H1 (cell line): ENCODE results near the gene SGK1. TPM values are rescaled to one million over a fixed set of nuclear protein-coding genes. Genes with fewer than 3 reads are reported as not detected.

Source experiments
- CTCF ChIA-PET: fragments of 300-600 bp; sonication (Branson Sonifier 250); formaldehyde crosslinking; loops from one replicate; lab custom pipeline; 2021; ENCODE audit not compliant: partially characterized antibody; lab: Charles Lee
- POLR2A ChIA-PET: fragments of 300-600 bp; sonication (Branson Sonifier 250); formaldehyde crosslinking; loops from one replicate; lab custom pipeline; 2021; ENCODE audit warnings: inconsistent platforms; ENCODE audit not compliant: partially characterized antibody; lab: Charles Lee
- DNase-seq, 2 experiments: peaks; one replicate each; pipeline versions ENCODE4 v3.0.0 to v3.0.0-alpha.2; 2010 to 2022; ENCODE audit warnings: low spot score in 2 of 2, low read depth in 1 of 2, mixed read lengths in 1 of 2
- FAIRE-seq: peaks from 2 replicates; lab custom pipeline; 2011; peaks lifted over from hg19 to GRCh38; lab: Jason Lieb, UNC
- H2AFZ ChIP-seq: 2 replicates; pipeline ENCODE4 v1.8.1; 2012; ENCODE audit warnings: low read length, inconsistent platforms
- H2AK5ac ChIP-seq: 2 replicates; pipeline ENCODE4 v1.6.1; 2013; ENCODE audit warnings: low read depth, low read length
- H2BK120ac ChIP-seq: replicated peaks from 2 replicates; pipeline ENCODE3; 2013; ENCODE audit warnings: low read depth, low read length, inconsistent platforms
- H2BK12ac ChIP-seq: 2 replicates; pipeline ENCODE4 v1.6.1; 2013; ENCODE audit warnings: low read depth, low read length
- H2BK15ac ChIP-seq: 2 replicates; pipeline ENCODE4 v1.6.1; 2013; ENCODE audit warnings: low read length
- H2BK20ac ChIP-seq: 2 replicates; pipeline ENCODE4 v1.6.1; 2013; ENCODE audit warnings: low read length
- H2BK5ac ChIP-seq: 2 replicates; pipeline ENCODE4 v1.6.1; 2013; ENCODE audit warnings: low read depth, low read length
- H3K14ac ChIP-seq: 2 replicates; pipeline ENCODE4 v1.6.1; 2013; ENCODE audit warnings: inconsistent platforms; ENCODE audit not compliant: insufficient read length
- H3K18ac ChIP-seq: 2 replicates; pipeline ENCODE4 v1.6.1; 2013; ENCODE audit warnings: low read length; ENCODE audit errors: extremely low read depth
- H3K23ac ChIP-seq: 2 replicates; pipeline ENCODE4 v1.6.1; 2013; ENCODE audit warnings: inconsistent platforms; ENCODE audit not compliant: insufficient read length
- H3K23me2 ChIP-seq: 2 replicates; pipeline ENCODE4 v1.6.1; 2013; ENCODE audit warnings: low read depth, low read length
- H3K27ac ChIP-seq: 2 replicates; pipeline ENCODE4 v1.6.1; 2011; ENCODE audit warnings: low read depth, low read length, inconsistent platforms
- H3K27me3 ChIP-seq, 4 experiments: replicated peaks in 1 of 4; 1 replicate in 1 of 4; 2 replicates in 3 of 4; pipeline versions ENCODE4 v1.6.1 to v1.8.1; 2011 to 2013; ENCODE audit warnings: low read length in 3 of 4, mild to moderate bottlenecking in 3 of 4, inconsistent platforms in 2 of 4, mixed read lengths in 2 of 4, moderate library complexity in 1 of 4; ENCODE audit not compliant: control insufficient read depth in 3 of 4, insufficient read depth in 3 of 4; ENCODE audit errors: extremely low read depth in 1 of 4
- H3K36me3 ChIP-seq, 4 experiments: 2 replicates each; pipeline versions ENCODE4 v1.6.1 to v1.8.1; 2011 to 2013; ENCODE audit warnings: mild to moderate bottlenecking in 4 of 4, low read length in 3 of 4, moderate library complexity in 2 of 4, control low read depth in 1 of 4, inconsistent platforms in 1 of 4; ENCODE audit not compliant: insufficient read depth in 4 of 4, control insufficient read depth in 2 of 4
- H3K4ac ChIP-seq: replicated peaks from 2 replicates; pipeline ENCODE3; 2013; ENCODE audit warnings: low read length, low read depth, mixed read lengths, inconsistent platforms; ENCODE audit not compliant: insufficient read length
- H3K4me1 ChIP-seq, 4 experiments: replicated peaks in 1 of 4; 1 replicate in 1 of 4; 2 replicates in 3 of 4; pipeline versions ENCODE4 v1.6.1 to v1.8.1; 2011 to 2013; ENCODE audit warnings: low read length in 3 of 4, inconsistent platforms in 2 of 4, mixed read lengths in 1 of 4; ENCODE audit not compliant: insufficient read depth in 4 of 4, control insufficient read depth in 3 of 4
- H3K4me2 ChIP-seq, 2 experiments: 2 replicates each; pipeline versions ENCODE4 v1.6.1 to v1.8.1; 2011 to 2013; ENCODE audit warnings: low read depth in 2 of 2, low read length in 2 of 2, control low read depth in 1 of 2, inconsistent platforms in 1 of 2, mild to moderate bottlenecking in 1 of 2; ENCODE audit not compliant: insufficient read depth in 1 of 2
- H3K4me3 ChIP-seq, 4 experiments: fragments of 200-600, 300-600 bp in 1 of 4; sonication (generic), shearing (Covaris generic), sonication (Bioruptor Twin) in 1 of 4; 2 replicates each; pipeline versions ENCODE4 v1.5.1 to v1.8.1; 2011 to 2016; ENCODE audit warnings: low read length in 4 of 4, low read depth in 3 of 4, control low read depth in 2 of 4, inconsistent platforms in 2 of 4, mild to moderate bottlenecking in 2 of 4, mixed read lengths in 1 of 4, moderate library complexity in 1 of 4; ENCODE audit not compliant: insufficient read depth in 2 of 4; ENCODE audit errors: extremely low read depth in 1 of 4
- H3K56ac ChIP-seq: replicated peaks from 2 replicates; pipeline ENCODE3; 2013; ENCODE audit warnings: low read depth, mild to moderate bottlenecking, mixed read lengths, low read length, inconsistent platforms; ENCODE audit not compliant: insufficient read length
- H3K79me1 ChIP-seq: 2 replicates; pipeline ENCODE4 v1.6.1; 2013; ENCODE audit warnings: low read depth, low read length, control low read depth
- H3K79me2 ChIP-seq, 2 experiments: 2 replicates each; pipeline versions ENCODE4 v1.6.1 to v1.8.1; 2012 to 2013; ENCODE audit warnings: low read length in 2 of 2, mild to moderate bottlenecking in 2 of 2, inconsistent platforms in 1 of 2; ENCODE audit not compliant: insufficient read depth in 2 of 2, control insufficient read depth in 1 of 2
- H3K9ac ChIP-seq, 4 experiments: replicated peaks in 1 of 4; 1 replicate in 1 of 4; 2 replicates in 3 of 4; pipeline versions ENCODE4 v1.6.1 to v1.8.1; 2011 to 2013; ENCODE audit warnings: low read depth in 3 of 4, low read length in 3 of 4, control low read depth in 2 of 4, mild to moderate bottlenecking in 2 of 4, moderate library complexity in 2 of 4, inconsistent platforms in 1 of 4; ENCODE audit errors: extremely low read depth in 1 of 4
- H3K9me3 ChIP-seq, 2 experiments: 2 replicates each; pipeline versions ENCODE4 v1.6.1 to v1.8.1; 2012 to 2013; ENCODE audit warnings: mild to moderate bottlenecking in 2 of 2, moderate library complexity in 2 of 2, control low read depth in 1 of 2, inconsistent platforms in 1 of 2, low read depth in 1 of 2, low read length in 1 of 2, mixed read lengths in 1 of 2; ENCODE audit not compliant: insufficient read depth in 2 of 2
- H4K20me1 ChIP-seq, 2 experiments: replicated peaks in 1 of 2; 2 replicates each; pipeline versions ENCODE3 to v1.8.1; 2011 to 2013; ENCODE audit warnings: inconsistent platforms in 2 of 2, low read length in 2 of 2, mild to moderate bottlenecking in 1 of 2; ENCODE audit not compliant: insufficient read depth in 2 of 2, control insufficient read depth in 1 of 2
- H4K5ac ChIP-seq: 2 replicates; pipeline ENCODE4 v1.6.1; 2013; ENCODE audit warnings: low read length, low read depth, mixed read lengths, inconsistent platforms; ENCODE audit not compliant: insufficient read length
- H4K8ac ChIP-seq: 2 replicates; pipeline ENCODE4 v1.8.0; 2013; ENCODE audit warnings: mild to moderate bottlenecking, moderate library complexity, low read length, inconsistent platforms; ENCODE audit not compliant: insufficient read depth; ENCODE audit errors: extremely low read depth
- H4K91ac ChIP-seq: replicated peaks from 2 replicates; pipeline ENCODE3; 2013; ENCODE audit warnings: low read length, mixed read lengths, inconsistent platforms; ENCODE audit not compliant: insufficient read length
- CREB1 ChIP-seq: IDR thresholded peaks from 2 replicates; pipeline ENCODE4 v1.6.1; 2012; ENCODE audit warnings: inconsistent platforms
- YY1 ChIP-seq: IDR thresholded peaks from 2 replicates; pipeline ENCODE4 v1.6.1; 2011; ENCODE audit warnings: low read depth, mild to moderate bottlenecking, low read length
- WGBS, 2 experiments: shearing (Covaris generic) in 1 of 2; methylation state at CpG; one replicate each; pipeline versions ENCODE4 v1.1.6 to v1.1.7; 2013 to 2015; ENCODE audit warnings: low lambda C conversion rate in 2 of 2, mixed read lengths in 2 of 2, inconsistent platforms in 1 of 2, low coverage in 1 of 2, missing lambda C conversion rate in 1 of 2; ENCODE audit not compliant: insufficient replicate concordance in 2 of 2, insufficient coverage in 1 of 2, insufficient read length in 1 of 2; ENCODE audit errors: extremely low coverage in 1 of 2, missing lambda C conversion rate in 1 of 2; 5-methylcytosine and 5-hydroxymethylcytosine counted together
- polyA plus RNA-seq, 7 experiments: library from polyadenylated mRNA; depleted of rRNA in 3 of 7; stranded (reverse) in 5 of 7; unstranded in 2 of 7; fragments of >200 nt in 5 of 7; fragments of 200-250 nt in 2 of 7; gene quantifications; 1 replicate in 5 of 7; 2 replicates in 1 of 7; 4 replicates in 1 of 7; pipeline versions ENCODE4 v1.2.1 to v1.2.3, GENCODE V29; 2011 to 2013; ENCODE audit warnings: missing spikeins in 2 of 7, mixed read lengths in 2 of 7
- total RNA-seq: library from RNA; stranded (reverse); fragmentation: NEBNext Ultra II Directional; extraction: Animal tissue kit (Norgen Biotek cat#: 25700); gene quantifications from 2 replicates; pipeline ENCODE4 v1.2.1, GENCODE V29; 2021

SGK1 gene
- total and polyA plus RNA-seq, 2 of the 8 experiments (the other 6 are each of a cell fraction or from before 2014, with no cell fraction given): 14.5 to 18.4 TPM

GRCh38 chr6:134123666-134124208, 194.2 kb downstream of the SGK1 start:
- Histone ChIP-seq H2AK5ac (no peak overlapping the region), H2BK12ac (no peak overlapping the region), H2BK15ac (no peak overlapping the region), H3K27me3 (no peaks in the 10 kb centered on the region), H3K4ac (no peak overlapping the region), H4K20me1 (no peaks in the 10 kb centered on the region), H3K9ac (no peak overlapping the region), H2BK120ac (no peak overlapping the region), H3K4me3 (no peak overlapping the region), H2BK5ac (no peak overlapping the region), H3K9me3 (no peaks in the 10 kb centered on the region; a peak in 1 of 4 replicates), H3K79me1 (no peaks in the 10 kb centered on the region), H3K14ac (no peak overlapping the region), H3K4me2 (no peak overlapping the region), H3K79me2 (no peaks in the 10 kb centered on the region), H4K91ac (no peak overlapping the region), H3K36me3 (no peaks in the 10 kb centered on the region), H3K23ac (no peak overlapping the region), H3K23me2 (no peaks in the 10 kb centered on the region), H3K4me1 (no peaks in the 10 kb centered on the region), H3K56ac (no peak overlapping the region), H4K5ac (peak overlapping the region; percentile 21), H4K8ac (no peak overlapping the region), H3K18ac (no peak overlapping the region), H2AFZ (peak overlapping the region; percentile 87), H3K27ac (no peak overlapping the region), H2BK20ac (no peak overlapping the region)
- FAIRE-seq (peak; percentile 99), DNase-seq (no peak)
- 17% methylated on average over 5 of the region's 5 CpGs; no CpG with 5 or more reads in 1 of the 2 experiments for WGBS, 2 experiments
- ChIA-PET CTCF (interaction anchor here (0.7 to 5.6 kb wide), 45 partner anchors 9 to 820 kb away, joined by 3 to 116 read pairs (median 4); no protein-coding TSS in a partner anchor), POLR2A (interaction anchor here (1.0 to 1.3 kb wide), 3 partner anchors 11 to 53 kb away, joined by 3 read pairs; no protein-coding TSS in a partner anchor)
- TF ChIP-seq CREB1 (no peak), YY1 (peak; percentile 94)
